Measurements from ENCODE around the gene CSK.

The CSK gene

DNA sequence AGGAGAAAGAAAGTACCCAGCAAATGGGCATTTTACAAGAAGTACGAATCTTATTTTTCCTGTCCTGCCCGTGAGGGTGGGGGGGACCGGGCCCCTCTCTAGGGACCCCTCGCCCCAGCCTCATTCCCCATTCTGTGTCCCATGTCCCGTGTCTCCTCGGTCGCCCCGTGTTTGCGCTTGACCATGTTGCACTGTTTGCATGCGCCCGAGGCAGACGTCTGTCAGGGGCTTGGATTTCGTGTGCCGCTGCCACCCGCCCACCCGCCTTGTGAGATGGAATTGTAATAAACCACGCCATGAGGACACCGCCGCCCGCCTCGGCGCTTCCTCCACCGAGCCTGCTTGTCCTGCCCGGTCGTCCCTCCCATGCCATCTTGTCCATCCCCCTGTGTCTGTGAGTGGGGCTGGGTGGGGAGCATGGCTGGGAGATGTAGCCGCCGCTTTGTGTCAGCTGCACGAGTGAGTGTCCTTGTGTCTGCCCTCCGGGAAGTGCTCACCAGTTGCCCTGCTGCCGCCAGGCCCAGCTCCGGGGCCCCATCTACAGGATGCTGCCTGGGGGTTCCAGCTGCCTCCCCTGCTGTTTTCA is 21.1 kb downstream of the CSK start:
- ATAC-seq = no peak

DNA sequence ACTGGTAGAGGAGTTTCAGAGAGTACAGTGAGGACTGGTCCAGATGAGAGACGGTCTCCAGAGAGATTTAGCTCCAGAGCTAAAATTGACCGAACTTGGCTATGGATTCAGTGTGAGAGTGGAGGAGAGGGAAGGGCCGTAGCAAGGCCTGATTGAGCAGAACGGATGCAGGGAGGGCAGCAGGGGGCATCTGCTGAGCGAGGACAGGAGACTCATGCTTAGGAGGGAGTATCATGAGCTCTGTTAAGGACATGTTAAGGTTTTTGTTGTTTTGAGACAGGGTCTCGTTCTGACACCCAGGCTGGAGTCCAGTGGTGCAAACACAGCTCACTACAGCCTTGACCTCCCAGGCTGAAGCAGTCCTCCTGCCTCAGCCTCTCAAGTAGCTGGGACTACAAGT is 23.1 kb downstream of the CSK start:
- ATAC-seq = no peak

- no peak for ATAC-seq
Measured at GRCh38 chr15:74807282-74807681, 25.4 kb downstream of the CSK start.

- no peak for ATAC-seq
Measured at GRCh38 chr15:74808078-74808839, 26.4 kb downstream of the CSK start.

- ATAC-seq = peak in 1 of 2 donors; percentile 7
Measured at GRCh38 chr15:74808840-74809229, 27.0 kb downstream of the CSK start.

GRCh38 chr15:74809242-74809641 is 27.4 kb downstream of the CSK start:
- peak in 1 of 2 donors; percentile 9 for ATAC-seq

DNA sequence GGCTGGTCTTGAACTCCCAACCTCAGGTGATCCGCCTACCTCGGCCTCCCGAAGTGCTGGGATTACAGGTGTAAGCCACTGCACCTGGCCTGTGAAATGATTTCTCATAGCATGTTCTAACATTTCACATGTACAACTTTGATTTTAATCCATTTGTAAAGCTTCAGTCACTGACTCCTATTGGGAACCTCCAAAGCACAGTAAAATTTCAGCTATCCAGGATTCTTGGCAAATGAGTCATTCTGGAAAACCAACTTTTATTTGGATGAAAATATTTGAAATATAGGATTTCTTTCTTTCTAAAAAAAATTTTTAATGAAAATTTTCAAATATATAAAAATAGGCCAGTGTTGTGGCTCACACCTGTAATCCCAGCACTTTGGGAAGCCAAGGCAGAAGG is 28.1 kb downstream of the CSK start:
- no peak for ATAC-seq

DNA sequence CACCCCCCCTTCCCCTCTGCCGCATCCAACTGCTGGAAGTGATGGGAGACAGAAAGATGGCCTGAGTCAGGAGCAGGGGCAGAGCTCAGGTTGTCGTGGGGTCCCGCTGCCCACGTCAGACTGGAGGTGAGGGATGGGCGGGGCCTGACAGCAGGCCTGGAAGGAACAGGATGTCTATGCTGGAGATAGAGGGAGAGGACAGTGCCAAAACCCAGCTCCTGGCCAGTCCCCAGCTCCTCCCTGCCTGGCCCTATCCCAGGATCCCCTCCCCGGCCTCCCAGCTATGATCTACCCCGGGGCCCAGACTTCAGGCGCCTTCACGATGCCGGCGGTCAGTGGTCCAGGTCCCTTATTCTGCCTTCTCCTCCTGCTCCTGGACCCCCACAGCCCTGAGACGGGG is 30.7 kb downstream of the CSK start, which contains the start of gene LMAN1L:
LMAN1L (plus strand) TSS at position 303 of the 400 bp plus-strand sequence; CDS start at position 323, 20 bp downstream.
- no peak for ATAC-seq

GRCh38 chr15:74815121-74815934 is 33.4 kb downstream of the CSK start:
- ATAC-seq = no peak

GRCh38 chr15:74815961-74816360 is 34.1 kb downstream of the CSK start:
- ATAC-seq = no peak

DNA sequence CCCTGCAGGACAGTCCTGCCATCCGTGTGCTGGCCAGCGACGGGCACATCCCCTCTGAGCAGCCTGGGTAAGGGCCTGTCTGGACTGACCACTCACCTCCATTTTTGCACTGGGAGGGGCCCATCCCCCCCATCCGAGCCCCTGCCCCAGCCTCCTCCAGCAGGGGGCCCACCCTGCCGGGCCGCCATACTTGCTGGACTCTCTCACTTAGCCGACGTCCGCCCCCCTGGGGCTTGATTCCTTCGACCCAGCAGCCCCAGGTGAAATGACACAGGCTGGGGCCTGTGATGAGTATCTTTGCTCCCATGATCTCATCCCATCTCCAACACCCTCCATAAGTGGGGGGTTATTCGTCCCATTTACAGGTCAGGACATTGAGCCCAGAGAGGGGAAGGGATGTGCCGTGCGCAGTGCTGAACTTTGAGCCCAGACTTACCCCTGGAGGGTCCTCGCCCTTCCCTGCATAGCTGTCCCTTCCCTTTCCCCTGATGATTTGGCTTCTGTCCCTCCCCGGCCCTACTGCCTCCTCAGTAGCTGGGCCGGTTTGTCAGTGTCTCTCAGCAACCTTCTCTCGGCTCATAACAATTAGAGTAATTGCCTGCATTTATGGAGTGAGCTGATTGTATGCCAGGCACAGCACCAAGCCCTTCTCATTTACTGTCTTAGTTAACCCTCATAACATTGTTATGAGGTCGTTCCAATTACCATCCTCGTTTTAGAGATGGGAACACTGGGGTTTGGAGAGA is 34.9 kb downstream of the CSK start:
- no peak for ATAC-seq

DNA sequence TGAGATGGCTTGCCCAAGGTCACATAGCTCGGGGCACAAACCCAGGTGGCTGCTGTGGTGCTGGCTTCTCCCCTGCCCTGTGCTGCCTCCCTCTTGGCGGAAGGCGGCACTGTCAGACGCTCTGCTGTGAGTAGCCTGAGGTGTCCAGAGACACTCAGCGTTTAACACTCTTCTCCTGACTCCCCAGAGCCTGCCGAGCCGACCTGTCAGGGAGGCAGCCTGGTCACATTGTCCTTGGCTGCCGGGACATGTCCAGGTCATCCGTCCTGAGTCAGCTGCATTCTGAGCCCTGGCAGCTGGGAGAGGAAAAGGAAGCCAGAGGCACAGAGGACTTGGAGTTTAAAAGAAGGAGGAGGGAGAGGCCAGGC is 35.5 kb downstream of the CSK start:
- no peak for ATAC-seq

DNA sequence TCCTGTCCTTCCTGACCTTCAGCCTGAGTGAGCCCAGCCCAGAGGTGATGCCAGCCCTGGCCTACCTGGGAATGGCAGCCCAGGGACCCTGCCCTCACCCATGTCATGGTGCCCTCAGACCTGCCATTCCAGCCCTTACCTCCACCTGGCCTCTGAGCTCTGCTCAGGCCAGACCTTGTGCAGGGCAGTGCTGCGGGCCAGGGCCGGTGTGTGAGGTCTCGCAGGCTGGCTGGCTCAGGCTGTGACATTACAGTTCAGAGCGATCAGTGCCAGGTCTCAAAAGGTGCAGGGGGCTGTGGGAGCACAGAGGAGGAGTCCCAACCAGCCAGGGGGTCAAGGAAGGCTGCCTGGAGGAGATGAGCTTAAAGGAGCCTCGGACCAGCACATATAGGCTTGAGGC is 38.2 kb downstream of the CSK start:
- no peak for ATAC-seq

- no peak for ATAC-seq
Measured at GRCh38 chr15:74821091-74821789, 39.4 kb downstream of the CSK start.

DNA sequence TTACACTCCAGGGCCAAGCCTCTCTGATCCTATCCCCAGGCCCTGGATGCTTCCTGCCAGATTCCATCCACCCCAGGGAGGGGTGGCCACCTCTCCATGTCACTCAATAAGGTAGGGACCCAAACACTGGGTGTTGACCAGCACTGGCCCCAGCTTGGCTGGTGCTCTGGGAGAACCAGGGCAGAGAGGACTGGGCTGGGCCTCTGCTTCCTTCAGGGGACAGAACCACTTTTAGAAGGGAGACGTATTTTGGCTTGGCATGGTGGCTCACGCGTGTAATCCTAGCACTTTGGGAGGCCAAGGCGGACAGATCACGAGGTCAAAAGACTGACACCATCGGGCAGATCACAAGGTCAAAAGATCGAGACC is 39.9 kb downstream of the CSK start:
- no peak for ATAC-seq

- ATAC-seq = no peak
Measured at GRCh38 chr15:74822233-74822632, 40.4 kb downstream of the CSK start.

DNA sequence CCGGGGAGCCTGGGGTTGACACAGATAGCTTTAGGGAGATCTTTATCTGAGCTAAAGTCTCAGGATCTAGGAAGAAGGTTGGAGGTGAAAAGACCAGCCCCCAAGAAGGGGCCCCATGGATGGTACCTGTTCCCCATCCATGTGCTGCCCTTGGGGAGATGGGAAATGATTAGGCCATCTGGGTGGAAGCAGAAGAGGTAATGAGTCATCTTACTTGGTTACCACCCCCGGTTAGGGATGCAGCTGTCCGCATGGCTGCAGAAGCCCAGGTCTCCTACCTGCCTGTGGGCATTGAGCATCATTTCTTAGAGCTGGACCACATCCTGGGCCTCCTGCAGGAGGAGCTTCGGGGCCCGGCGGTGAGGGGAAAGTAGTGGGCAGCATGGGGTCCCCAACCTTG is 41.4 kb downstream of the CSK start:
- ATAC-seq = no peak

DNA sequence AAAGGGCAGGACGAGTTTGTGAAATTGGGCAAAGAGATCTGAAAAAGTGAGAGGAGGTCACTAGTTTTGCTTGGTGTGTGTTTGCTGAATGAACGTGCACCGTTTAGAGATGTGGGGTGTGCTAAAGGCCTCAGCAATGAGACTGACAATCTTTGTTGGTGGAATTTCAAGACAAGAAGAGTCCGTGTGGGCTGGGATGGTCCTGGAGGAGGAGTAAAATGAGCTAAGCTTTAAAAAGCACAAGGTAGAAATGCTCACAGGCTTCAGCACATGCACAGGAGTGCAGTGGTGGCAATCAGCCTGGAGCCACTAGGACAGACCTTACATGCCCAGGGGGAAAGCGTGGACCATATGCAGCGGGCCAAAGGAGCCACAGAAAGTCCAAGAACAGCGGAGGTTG is 43.1 kb downstream of the CSK start:
- no peak for ATAC-seq

DNA sequence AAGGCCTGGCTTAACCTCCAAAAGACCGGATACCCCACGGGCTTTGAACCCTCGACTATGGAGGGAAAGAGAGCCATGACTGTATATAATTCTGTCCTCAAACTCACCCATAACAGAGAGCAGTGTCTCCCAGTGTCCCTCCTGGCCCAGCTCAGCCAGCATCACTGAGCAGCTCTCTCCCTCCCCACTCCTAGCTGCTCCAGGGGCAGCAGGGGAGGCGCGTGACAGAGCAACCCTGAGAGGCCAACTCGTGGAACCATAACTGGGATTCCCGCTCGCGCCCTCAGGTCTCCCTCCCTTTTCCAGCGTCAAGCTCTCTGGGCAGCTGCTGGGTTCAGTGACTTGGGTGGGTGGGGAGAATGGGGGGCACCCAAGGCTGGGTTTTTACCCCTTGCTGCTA is 44.0 kb downstream of the CSK start:
- no peak for ATAC-seq

GRCh38 chr15:74826364-74826819 is 44.5 kb downstream of the CSK start, which contains the start of gene CPLX3:
TSS of gene CPLX3 (plus strand) at chr15:74826627. CDS start at chr15:74826704, 77 bp downstream.
- no peak for ATAC-seq

GRCh38 chr15:74826921-74827320 is 45.0 kb downstream of the CSK start:
- no peak for ATAC-seq

DNA sequence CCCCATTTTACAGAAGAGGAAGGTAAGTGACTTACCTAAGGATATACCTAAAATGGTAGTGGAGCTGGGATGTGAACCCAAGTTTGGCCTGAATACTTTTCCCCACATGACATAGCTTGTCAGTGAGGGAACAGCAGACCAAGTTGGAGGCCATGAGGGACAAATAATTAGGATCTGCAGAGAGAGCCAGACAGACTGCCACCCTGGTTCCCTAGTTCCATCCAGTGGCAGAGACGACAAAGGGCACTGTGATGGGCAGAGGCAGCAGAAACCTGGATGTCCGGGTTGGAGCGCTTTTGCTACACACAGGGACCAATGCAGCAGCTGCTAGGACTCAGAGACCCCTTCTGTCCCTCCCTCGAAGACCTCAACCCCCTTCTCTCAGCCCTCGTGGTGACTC is 45.7 kb downstream of the CSK start:
- ATAC-seq = no peak

All from activated CD4-positive, CD25-positive, alpha-beta regulatory T cell treated with anti-CD3 and anti-CD28 coated beads, Interleukin-2, amount 50 U/mL, for 24 hours (primary cell).